ENCODE measurements around the gene GOLGA3.

The GOLGA3 gene

DNA sequence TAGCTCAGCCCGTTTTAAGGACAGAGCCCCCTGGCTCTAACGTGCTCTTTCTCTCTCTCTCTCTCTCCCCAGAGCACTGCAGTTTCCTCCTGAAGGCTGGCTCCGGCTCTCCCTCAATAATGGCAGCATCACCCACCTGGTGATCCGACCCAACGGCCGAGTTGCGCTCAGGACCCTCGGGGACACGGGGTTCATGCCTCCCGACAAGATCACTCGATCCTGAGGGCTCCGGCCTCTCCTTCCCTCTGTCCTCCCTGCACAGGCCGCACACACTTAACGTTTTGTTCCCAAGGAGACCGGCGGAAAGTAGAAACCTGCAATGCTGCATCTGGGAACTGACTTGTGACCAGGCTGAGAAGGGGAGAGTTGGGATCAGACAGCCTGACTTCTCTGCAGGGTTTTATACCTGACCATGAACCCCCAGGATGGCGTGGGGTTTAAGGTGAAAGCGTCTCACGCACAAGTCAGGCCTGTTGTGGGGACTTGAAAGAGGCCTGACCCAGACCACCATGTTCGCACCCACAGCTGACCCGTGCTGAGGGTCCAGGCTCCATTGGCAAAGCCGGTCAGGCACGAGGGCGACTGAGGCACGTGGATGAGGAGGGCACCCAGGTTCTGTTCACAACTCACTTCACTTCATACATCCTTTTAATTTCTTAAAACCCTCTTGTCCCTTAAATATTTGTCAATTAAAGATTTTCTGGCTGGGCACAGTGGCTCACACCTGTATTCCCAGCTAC lies 107.9 kb downstream of the GOLGA3 start:
- no peak for DNase-seq (ENCODE audit: low read depth)

- DNase-seq (ENCODE audit: low read depth): no peak
These were observed 108.7 kb downstream of the GOLGA3 start for GRCh38 chr12:132719954-132720324.

- DNase-seq (ENCODE audit: low read depth): no peak
These were observed 109.3 kb downstream of the GOLGA3 start for GRCh38 chr12:132719141-132719953.
